Stimulated activated CD8-positive, alpha-beta memory T cell treated with anti-CD3 and anti-CD28 coated beads, Interleukin-7, amount 100 ng/mL, for 48 hours (primary cell): ENCODE data around the gene FMOD.

ENCODE experiments used
- DNase-seq, 2 donors: peaks; one replicate each; pipeline ENCODE4 v3.0.0-alpha.2; 2020; ENCODE audit warnings: low read depth in 1 of 2; ENCODE audit errors: extremely low read depth in 1 of 2

The FMOD gene

DNA sequence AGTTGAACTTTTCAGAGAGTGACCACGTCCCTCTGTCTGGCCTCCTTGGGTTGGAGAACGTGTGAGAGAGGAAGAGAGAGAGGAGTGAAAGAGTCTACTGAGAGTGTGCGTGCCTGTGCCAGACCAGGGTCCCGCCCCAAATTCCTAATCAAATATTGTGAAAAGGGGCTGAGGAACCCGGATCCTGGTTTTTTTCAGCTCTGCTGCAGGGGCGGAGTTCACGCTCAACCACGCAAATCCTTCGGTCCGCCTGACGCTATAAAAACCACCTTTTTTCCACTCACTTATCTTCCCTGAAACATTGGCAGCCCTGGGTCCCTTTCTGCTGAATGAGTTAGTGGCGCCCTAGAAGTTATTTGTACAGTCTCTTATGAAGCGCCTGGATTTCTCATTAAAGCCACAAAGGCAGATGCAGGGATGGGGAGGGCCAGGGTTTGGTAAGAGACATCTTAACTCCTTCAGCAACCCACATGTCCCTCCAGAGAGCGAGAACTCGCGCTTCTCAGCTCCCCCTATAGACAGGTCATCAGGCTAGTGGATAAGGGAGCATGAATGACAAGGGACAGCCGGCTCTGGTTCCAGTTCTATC lies at the start of gene FMOD:
FMOD (minus strand) TSS at position 86 of the 589 bp plus-strand sequence. CDS start 2,852 bp downstream, outside the sequence.
- DNase-seq, result no peak

- DNase-seq, result no peak
These were observed 45.8 kb upstream of the FMOD start for GRCh38 chr1:203396595-203397194.

- DNase-seq, result no peak
These were observed 44.8 kb upstream of the FMOD start for GRCh38 chr1:203395751-203396150.

DNA sequence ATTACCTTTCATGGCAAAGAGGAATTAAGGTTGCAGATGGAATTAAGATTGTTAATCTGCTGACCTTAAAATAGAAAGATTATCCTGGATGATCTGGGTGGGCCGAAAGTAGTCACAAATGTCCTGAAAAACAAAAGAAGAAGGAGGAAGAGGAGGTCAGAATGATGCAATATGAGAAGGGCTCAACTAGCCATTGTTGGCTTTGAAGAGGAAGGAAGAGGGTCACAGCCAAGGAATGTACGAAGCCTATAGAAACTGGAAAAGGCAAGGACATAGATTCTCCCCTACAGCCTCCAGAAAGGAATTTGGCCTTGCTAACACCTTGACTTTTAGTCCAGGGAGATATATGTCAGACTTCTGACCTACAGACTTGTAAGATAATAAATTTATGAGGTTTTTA lies 39.4 kb upstream of the FMOD start:
- DNase-seq, result no peak

DNA sequence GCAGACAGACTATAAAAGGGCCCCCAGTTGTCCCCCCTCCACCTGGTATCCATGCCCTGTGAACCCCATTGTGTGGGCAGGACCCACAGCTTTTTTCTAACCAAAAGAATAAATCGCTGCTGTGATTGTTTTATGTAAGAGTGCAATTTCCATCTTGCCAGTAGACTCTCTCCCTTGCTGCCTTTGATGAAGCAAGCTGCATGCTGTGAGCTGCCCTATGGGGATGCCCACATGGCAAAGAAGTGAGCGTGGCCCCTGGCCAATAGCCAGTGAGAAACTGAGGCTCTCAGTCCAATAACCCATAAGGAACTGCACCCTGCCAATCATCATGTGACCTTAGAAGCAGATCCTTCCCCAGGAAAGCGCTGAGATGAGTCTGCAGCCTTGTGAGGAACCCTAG lies 37.8 kb upstream of the FMOD start:
- no peak for DNase-seq

GRCh38 chr1:203382026-203382425 lies 31.1 kb upstream of the FMOD start:
- no peak for DNase-seq

GRCh38 chr1:203381151-203381751 lies 30.3 kb upstream of the FMOD start:
- no peak for DNase-seq

GRCh38 chr1:203380420-203381150 lies 29.7 kb upstream of the FMOD start:
- DNase-seq, result no peak

GRCh38 chr1:203379825-203380224 lies 28.9 kb upstream of the FMOD start:
- no peak for DNase-seq

GRCh38 chr1:203378556-203379245 lies 27.8 kb upstream of the FMOD start:
- no peak for DNase-seq

GRCh38 chr1:203373991-203374390 lies 23.1 kb upstream of the FMOD start:
- DNase-seq, result no peak

GRCh38 chr1:203373002-203373401 lies 22.1 kb upstream of the FMOD start:
- no peak for DNase-seq

- no peak for DNase-seq
These were observed 20.4 kb upstream of the FMOD start for GRCh38 chr1:203371288-203371687.

GRCh38 chr1:203369666-203370065 lies 18.7 kb upstream of the FMOD start:
- DNase-seq, result no peak

GRCh38 chr1:203368624-203369451 lies 17.9 kb upstream of the FMOD start:
- no peak for DNase-seq

DNA sequence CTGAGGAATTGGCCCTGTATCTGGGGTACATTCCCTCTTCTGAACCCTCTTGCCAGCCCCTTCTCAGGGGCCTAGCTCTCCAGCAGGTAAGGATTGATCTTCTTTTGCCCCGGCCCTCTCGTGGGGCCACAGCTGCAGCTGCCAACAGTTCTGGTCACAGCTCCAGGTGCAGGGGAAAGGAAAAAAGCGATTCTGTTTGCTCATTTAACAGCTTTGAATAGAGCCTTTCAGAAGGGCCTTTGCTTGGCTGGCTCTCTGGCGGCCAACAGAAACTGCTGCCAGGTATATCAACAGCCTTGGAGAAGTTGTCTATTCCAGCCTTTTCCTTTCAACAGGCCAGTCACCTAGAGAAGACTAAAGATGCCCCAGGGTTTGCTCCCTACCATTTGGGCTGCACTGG lies 16.1 kb upstream of the FMOD start:
- DNase-seq, result no peak

DNA sequence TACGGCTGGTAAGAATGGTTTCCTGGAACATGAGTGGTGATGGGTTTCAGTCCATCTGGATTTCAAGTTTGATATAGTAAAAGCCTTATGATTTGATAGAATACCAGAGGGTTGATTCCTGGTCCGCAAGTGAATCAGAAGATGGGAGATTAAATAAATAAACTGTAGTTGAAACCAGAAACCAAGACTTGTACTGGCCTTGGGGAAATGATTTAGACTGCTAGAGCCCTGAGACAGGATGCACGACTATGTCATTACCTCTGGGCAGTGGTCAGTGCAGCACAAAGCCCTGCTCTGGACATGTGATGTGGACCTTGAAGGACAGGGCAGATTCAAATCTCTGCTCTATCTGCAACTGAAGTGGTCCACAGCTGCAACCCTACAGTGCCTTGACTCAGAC lies 15.6 kb upstream of the FMOD start:
- DNase-seq, result no peak

- no peak for DNase-seq
These were observed 13.9 kb upstream of the FMOD start for GRCh38 chr1:203364806-203365205.

DNA sequence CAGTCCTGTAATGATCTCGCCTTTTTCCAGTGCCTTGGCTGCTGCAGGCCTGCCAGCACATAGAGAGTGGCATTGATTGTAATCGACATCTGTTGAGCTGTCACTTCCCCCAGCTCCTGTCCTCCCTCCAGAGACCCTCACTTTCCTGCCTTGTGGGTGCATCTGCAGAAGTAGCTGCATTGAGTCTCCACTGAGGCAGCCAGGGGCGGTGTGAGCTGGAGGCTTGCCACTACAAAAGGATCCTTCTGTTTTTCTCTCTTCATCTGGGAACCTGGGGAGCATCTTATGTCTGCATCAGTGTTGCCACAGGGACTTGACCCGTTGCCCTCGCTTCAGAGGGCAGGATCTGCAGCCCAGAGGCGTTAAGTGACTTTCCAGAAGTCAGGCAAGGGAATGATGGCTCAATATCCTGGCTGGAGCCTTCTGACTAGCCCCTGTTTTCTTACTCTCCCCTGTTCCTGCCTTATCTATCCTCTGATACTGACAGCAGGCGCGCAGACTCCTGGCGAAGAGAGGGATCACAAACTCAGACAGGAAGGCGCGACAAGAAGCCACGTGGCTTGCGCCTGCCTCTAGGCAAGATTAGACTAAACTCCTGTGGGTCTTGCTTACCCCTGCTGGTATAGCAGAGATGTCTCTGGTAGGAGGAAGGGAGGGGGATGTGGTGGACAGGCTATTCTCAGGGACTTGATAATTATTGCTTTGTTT lies 13.3 kb upstream of the FMOD start:
- no peak for DNase-seq

DNA sequence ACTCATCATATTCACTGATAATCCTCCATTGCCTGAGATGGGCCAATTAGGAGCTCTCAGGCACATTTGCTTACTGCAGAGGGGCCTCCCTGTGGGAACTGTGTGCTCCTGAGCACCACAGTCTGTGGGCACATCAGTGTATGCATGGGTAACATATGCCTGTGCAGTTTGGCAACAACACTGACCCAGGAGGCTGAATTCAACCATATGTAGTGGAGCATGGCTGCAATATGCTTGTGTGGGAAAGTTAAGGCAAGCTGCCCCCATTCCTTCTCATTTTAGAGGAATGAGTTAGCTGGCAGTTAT lies 11.8 kb upstream of the FMOD start:
- DNase-seq, result no peak
